Right lobe of liver (tissue), 4 donors: Measurements from ENCODE around the gene CTPS2.

Experiments used
- POLR2A ChIP-seq: fragments of 450-650 bp; IDR thresholded peaks from one replicate; pipeline ENCODE4 v1.6.1; 2017; ENCODE audit warnings: antibody characterized with exemption, mild to moderate bottlenecking
- TF ChIP-seq, protein P1 (sequence below), 4 donors: fragments of 200-600 bp in 3 of 4; fragments of 450-650 bp in 1 of 4; IDR thresholded peaks; one replicate each; pipeline versions ENCODE4 v1.5.1 to v1.8.0; 2016 to 2022; ENCODE audit warnings: antibody characterized with exemption in 4 of 4, mild to moderate bottlenecking in 2 of 4
- donor health status: DM: no; HTN: no; CAD: no.
- donor health status: DM: no; HTN: no; CAD: no.
- donor health status: DM: no; HTN: yes; CAD: no.

DNA sequence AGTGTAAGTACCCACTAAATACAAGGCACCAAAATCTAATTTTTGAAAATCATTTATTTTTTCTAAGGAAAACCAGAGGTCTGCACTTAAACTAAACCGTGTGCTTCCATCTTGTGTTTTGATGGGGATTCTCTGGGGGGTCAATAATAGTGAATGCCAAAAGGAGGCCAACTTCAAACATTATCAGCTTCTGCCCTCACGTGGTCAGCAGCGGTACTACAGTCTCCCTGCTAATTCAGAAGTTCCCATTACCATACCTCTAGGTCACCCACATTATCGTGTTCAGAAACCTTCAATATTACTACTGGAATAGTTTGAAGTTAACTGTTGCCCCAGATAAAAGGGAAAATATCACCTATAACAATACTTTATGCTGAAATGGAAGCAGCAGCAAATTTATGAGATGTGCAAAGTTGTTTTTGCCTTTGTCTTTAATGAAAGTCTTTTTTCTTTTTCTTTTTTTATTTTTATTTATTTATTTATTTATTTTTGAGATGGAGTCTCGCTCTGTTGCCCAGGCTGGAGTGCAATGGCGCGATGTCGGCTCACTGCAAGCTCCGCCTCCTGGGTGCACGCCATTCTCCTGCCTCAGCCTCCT is 17.3 kb downstream of the CTPS2 start:
- TF ChIP-seq, protein P1, sequence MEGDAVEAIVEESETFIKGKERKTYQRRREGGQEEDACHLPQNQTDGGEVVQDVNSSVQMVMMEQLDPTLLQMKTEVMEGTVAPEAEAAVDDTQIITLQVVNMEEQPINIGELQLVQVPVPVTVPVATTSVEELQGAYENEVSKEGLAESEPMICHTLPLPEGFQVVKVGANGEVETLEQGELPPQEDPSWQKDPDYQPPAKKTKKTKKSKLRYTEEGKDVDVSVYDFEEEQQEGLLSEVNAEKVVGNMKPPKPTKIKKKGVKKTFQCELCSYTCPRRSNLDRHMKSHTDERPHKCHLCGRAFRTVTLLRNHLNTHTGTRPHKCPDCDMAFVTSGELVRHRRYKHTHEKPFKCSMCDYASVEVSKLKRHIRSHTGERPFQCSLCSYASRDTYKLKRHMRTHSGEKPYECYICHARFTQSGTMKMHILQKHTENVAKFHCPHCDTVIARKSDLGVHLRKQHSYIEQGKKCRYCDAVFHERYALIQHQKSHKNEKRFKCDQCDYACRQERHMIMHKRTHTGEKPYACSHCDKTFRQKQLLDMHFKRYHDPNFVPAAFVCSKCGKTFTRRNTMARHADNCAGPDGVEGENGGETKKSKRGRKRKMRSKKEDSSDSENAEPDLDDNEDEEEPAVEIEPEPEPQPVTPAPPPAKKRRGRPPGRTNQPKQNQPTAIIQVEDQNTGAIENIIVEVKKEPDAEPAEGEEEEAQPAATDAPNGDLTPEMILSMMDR (IDR thresholded peaks at IDR 0.05) = peak; percentile 85 to 94 (median 88)
- no peak for TF ChIP-seq POLR2A
